T-helper 1 cell treated with Interleukin-12 subunit alpha and Interleukin-12 subunit beta and Interleukin-4 antibody, amounts not matched to agents 30 μg/mL and 1 μg/mL, for 36 hours (primary cell): ENCODE results near the gene ASF1B.

Experiments
- H3K27ac Mint-ChIP-seq: one replicate; pipeline ENCODE4 v1.8.0; 2021; ENCODE audit warnings: mild to moderate bottlenecking, mixed read lengths
- H3K27me3 Mint-ChIP-seq: one replicate; pipeline ENCODE4 v1.8.0; 2021; ENCODE audit warnings: low read depth, mixed read lengths
- H3K36me3 Mint-ChIP-seq: one replicate; pipeline ENCODE4 v1.8.0; 2021; ENCODE audit warnings: low read depth, mixed read lengths
- H3K4me1 Mint-ChIP-seq: one replicate; pipeline ENCODE4 v1.8.0; 2021; ENCODE audit warnings: low read depth, mixed read lengths
- H3K4me3 Mint-ChIP-seq: one replicate; pipeline ENCODE4 v1.8.0; 2021; ENCODE audit warnings: mild to moderate bottlenecking, moderate library complexity, mixed read lengths
- H3K9me3 Mint-ChIP-seq: one replicate; pipeline ENCODE4 v1.8.0; 2021; ENCODE audit warnings: mixed read lengths

The ASF1B gene

GRCh38 chr19:14081797-14082674 is 54.4 kb downstream of the ASF1B start:
- H3K27ac Mint-ChIP-seq, result peak overlapping the region; percentile 96
- peak overlapping the region; percentile 93 for H3K4me3 Mint-ChIP-seq
- peaks cover 13% of the 10 kb centered on the region for H3K4me1 Mint-ChIP-seq
- H3K27me3 Mint-ChIP-seq, result no peaks in the 10 kb centered on the region
- no peaks in the 10 kb centered on the region for H3K9me3 Mint-ChIP-seq
- no peaks in the 10 kb centered on the region for H3K36me3 Mint-ChIP-seq

- Mint-ChIP-seq H3K27ac (peak overlapping the region; percentile 96), H3K9me3 (no peaks in the 10 kb centered on the region), H3K4me1 (peaks cover 13% of the 10 kb centered on the region), H3K27me3 (no peaks in the 10 kb centered on the region), H3K4me3 (peak overlapping the region; percentile 93), H3K36me3 (no peaks in the 10 kb centered on the region)
These were observed 55.2 kb downstream of the ASF1B start for GRCh38 chr19:14080887-14081796.

GRCh38 chr19:14078411-14078810 is 58.0 kb downstream of the ASF1B start:
- Mint-ChIP-seq H3K4me3 (no peak overlapping the region), H3K4me1 (peaks cover 22% of the 10 kb centered on the region), H3K27me3 (no peaks in the 10 kb centered on the region), H3K27ac (peak overlapping the region; percentile 15), H3K36me3 (no peaks in the 10 kb centered on the region), H3K9me3 (no peaks in the 10 kb centered on the region)

- Mint-ChIP-seq H3K4me1 (peaks cover 12% of the 10 kb centered on the region), H3K9me3 (no peaks in the 10 kb centered on the region), H3K27ac (peak overlapping the region; percentile 92), H3K4me3 (peak overlapping the region; percentile 96), H3K36me3 (no peaks in the 10 kb centered on the region), H3K27me3 (peaks cover 5% of the 10 kb centered on the region)
These were observed 62.2 kb downstream of the ASF1B start for GRCh38 chr19:14073925-14074838.

GRCh38 chr19:14073261-14073924 is 63.0 kb downstream of the ASF1B start:
- peak overlapping the region; percentile 92 for H3K27ac Mint-ChIP-seq
- H3K36me3 Mint-ChIP-seq, result no peaks in the 10 kb centered on the region
- H3K27me3 Mint-ChIP-seq, result peaks cover 5% of the 10 kb centered on the region
- peak overlapping the region; percentile 96 for H3K4me3 Mint-ChIP-seq
- H3K9me3 Mint-ChIP-seq, result no peaks in the 10 kb centered on the region
- H3K4me1 Mint-ChIP-seq, result peaks cover 12% of the 10 kb centered on the region

GRCh38 chr19:14072535-14073260 is 63.7 kb downstream of the ASF1B start, which contains the start of gene MISP3:
TSS of gene MISP3 (plus strand) at chr19:14072786. CDS start at chr19:14073310, 524 bp downstream.
- no peaks in the 10 kb centered on the region for H3K9me3 Mint-ChIP-seq
- no peaks in the 10 kb centered on the region for H3K36me3 Mint-ChIP-seq
- peaks cover 5% of the 10 kb centered on the region for H3K27me3 Mint-ChIP-seq
- H3K4me3 Mint-ChIP-seq, result peak within 1 kb of the TSS; percentile 96
- H3K27ac Mint-ChIP-seq, result peak within 1 kb of the TSS; percentile 92
- H3K4me1 Mint-ChIP-seq, result peaks cover 12% of the 10 kb centered on the region

GRCh38 chr19:14070268-14071050 is 65.9 kb downstream of the ASF1B start:
- Mint-ChIP-seq H3K4me3 (no peak overlapping the region), H3K27ac (peak overlapping the region; percentile 41), H3K9me3 (no peaks in the 10 kb centered on the region), H3K36me3 (no peaks in the 10 kb centered on the region), H3K27me3 (peaks cover 9% of the 10 kb centered on the region), H3K4me1 (peaks cover 12% of the 10 kb centered on the region)
